Thymus (tissue), 11 donors: ENCODE data around the gene ZFHX3. TPM values are rescaled to one million over a fixed set of nuclear protein-coding genes. Genes with fewer than 3 reads are reported as not detected.

Source experiments
- DNase-seq, 9 donors: peaks; one replicate each; pipeline ENCODE4 v3.0.0-alpha.2; 2013; ENCODE audit warnings: low spot score in 9 of 9, low read depth in 6 of 9, missing footprints in 1 of 9
- H3K27ac ChIP-seq, 2 donors: one replicate each; pipeline ENCODE4 v1.5.1; 2013; ENCODE audit warnings: control low read depth in 1 of 2, low read depth in 1 of 2, low read length in 1 of 2, mild to moderate bottlenecking in 1 of 2, moderate library complexity in 1 of 2
- H3K27me3 ChIP-seq, 2 donors: one replicate each; pipeline ENCODE4 v1.5.1; 2013; ENCODE audit warnings: low read length in 1 of 2; ENCODE audit not compliant: control insufficient read depth in 2 of 2, insufficient read depth in 1 of 2
- H3K36me3 ChIP-seq, 2 donors: one replicate each; pipeline ENCODE4 v1.5.1; 2013; ENCODE audit warnings: low read length in 1 of 2, mild to moderate bottlenecking in 1 of 2, moderate library complexity in 1 of 2; ENCODE audit not compliant: control insufficient read depth in 2 of 2, insufficient read depth in 2 of 2
- H3K4me1 ChIP-seq, 2 donors: one replicate each; pipeline ENCODE4 v1.5.1; 2013; ENCODE audit warnings: low read length in 2 of 2; ENCODE audit not compliant: control insufficient read depth in 2 of 2, insufficient read depth in 2 of 2
- H3K4me3 ChIP-seq, 2 donors: one replicate each; pipeline ENCODE4 v1.5.1; 2013; ENCODE audit warnings: low read length in 2 of 2, control low read depth in 1 of 2, mild to moderate bottlenecking in 1 of 2
- H3K9me3 ChIP-seq, 2 donors: one replicate each; pipeline ENCODE4 v1.5.1; 2013; ENCODE audit warnings: low read length in 1 of 2, mild to moderate bottlenecking in 1 of 2; ENCODE audit not compliant: control insufficient read depth in 2 of 2, insufficient read depth in 1 of 2
- whole genome bisulfite sequencing: extraction: QIAGEN DNeasy Blood & Tissue Kit; methylation state at CpG from one replicate; pipeline ENCODE4 v1.1.7; 2013; 5-methylcytosine and 5-hydroxymethylcytosine counted together
- polyA plus RNA-seq: library from polyadenylated mRNA; stranded (reverse); fragments of 200-250 nt; gene quantifications from one replicate; pipeline ENCODE4 v1.2.3, GENCODE V29; 2013
- total RNA-seq: library from RNA; stranded (reverse); fragments of 120-200 nt; gene quantifications from one replicate; pipeline ENCODE4 v1.2.4, GENCODE V29; 2013
- donor health status: healthy.

Gene ZFHX3
- total and polyA plus RNA-seq, 2 donors: 0.90 to 1.9 TPM

DNA sequence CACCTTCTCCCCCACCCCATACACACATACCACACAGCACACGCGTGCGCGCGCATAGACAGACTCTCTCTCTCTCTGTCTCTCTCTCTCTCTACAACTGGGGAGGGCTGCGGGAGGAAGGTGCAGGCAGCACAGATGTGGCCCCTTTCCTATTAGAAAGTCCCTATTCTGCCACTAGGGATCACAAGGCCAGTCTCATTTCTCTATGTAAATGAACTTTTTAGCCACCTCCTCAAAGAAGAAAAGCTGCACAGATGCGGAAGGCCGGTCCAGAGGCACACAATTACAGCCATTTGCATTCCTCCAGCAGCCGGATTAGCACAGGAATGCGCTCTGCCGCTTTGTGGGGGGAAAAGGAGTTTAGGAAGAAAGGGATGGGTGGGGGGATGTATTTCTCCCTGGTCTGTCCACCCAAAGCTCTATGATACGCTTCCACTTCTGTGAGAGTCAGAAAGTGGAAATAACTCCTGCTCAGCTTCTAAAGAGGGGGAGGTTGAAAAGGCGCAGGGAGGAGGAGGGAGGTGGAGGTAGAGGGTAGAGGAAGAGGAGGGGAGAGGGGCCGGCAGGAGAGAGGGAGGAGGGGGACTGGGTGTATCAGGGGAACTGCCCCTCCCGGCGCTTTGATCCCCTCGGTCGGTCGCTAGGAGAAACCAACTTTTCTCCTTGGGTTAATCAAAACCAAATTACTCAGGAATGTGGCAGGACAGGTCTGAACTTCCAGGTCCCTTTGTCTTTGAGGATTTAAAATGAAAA lies 11.7 kb downstream of the ZFHX3 start:
- H3K36me3 ChIP-seq: no peaks in the 10 kb centered on the region
- peaks cover 0 to 34% of the 10 kb centered on the region in 2 donors for H3K4me1 ChIP-seq
- H3K27ac ChIP-seq: peak overlapping the region in 1 of 2 donors; percentile 31
- 18% methylated on average over 19 of the region's 19 CpGs for WGBS
- peaks cover 0 to 40% of the 10 kb centered on the region in 2 donors for H3K27me3 ChIP-seq
- H3K9me3 ChIP-seq: no peaks in the 10 kb centered on the region
- no peak for DNase-seq
- no peak overlapping the region for H3K4me3 ChIP-seq

DNA sequence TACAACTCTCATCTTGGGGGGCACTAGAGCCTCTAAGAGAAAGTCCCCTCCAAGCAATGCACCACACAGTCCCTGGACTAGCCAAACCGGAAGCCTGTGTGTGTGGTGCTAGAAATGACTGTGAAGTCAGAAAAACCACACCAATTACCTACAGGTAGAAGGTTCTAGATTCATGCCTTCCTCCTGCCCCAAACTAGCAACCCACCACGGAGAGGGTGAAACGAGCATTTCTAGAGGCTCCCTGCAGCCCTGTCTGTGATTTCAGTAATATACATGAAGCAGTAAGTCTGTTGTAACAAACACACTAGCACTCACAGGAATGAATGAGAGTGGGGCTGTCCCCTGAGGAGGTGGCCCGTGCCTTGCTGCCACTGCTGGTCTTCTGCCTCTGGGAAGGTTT lies 13.6 kb downstream of the ZFHX3 start:
- Histone ChIP-seq H3K27ac (no peak overlapping the region), H3K4me1 (peaks cover 0 to 34% of the 10 kb centered on the region in 2 donors), H3K36me3 (no peaks in the 10 kb centered on the region), H3K4me3 (no peak overlapping the region), H3K9me3 (no peaks in the 10 kb centered on the region), H3K27me3 (peaks cover 0 to 40% of the 10 kb centered on the region in 2 donors)
- 53% methylated on average over 4 of the region's 4 CpGs for WGBS
- no peak for DNase-seq

DNA sequence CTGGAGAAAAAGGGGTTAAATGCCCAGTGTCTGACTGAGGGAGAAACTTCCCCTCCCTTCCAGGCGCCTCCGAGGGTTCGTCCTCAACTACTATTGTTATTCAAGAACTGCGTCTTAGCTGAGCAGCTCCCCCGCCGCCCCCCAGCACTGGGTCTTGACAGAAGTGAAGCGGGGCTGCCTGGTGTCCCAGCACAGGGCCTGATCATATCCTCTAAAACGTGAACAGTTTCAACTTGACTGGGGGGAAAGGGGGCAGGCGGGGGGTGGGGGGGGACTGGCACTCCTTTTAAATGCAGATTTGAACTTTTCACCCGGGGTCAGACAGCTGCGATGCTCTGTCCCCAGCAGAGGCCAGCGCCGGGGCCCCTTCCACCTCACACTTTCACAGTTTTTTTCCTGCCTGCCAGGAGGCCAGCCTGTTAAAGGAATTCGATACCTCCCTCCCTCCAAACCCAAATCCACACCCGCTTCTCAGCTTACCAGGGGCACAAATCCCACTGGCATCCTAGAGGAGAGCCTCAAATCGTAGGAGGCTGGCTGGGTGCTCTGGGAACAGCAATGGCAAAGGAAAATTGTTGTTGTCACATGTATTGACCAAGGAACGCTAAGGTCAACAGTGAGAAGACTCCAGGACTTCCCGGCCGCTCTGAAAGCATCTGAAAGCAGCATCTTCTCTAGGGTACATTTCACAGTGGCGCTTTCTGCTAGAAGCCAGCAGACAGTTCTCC lies 14.5 kb downstream of the ZFHX3 start:
- Histone ChIP-seq H3K9me3 (no peaks in the 10 kb centered on the region), H3K27me3 (peaks cover 0 to 40% of the 10 kb centered on the region in 2 donors), H3K4me3 (no peak overlapping the region), H3K27ac (no peak overlapping the region), H3K36me3 (no peaks in the 10 kb centered on the region), H3K4me1 (peaks cover 0 to 36% of the 10 kb centered on the region in 2 donors)
- WGBS: 73% methylated on average over 20 of the region's 20 CpGs
- no peak for DNase-seq

DNA sequence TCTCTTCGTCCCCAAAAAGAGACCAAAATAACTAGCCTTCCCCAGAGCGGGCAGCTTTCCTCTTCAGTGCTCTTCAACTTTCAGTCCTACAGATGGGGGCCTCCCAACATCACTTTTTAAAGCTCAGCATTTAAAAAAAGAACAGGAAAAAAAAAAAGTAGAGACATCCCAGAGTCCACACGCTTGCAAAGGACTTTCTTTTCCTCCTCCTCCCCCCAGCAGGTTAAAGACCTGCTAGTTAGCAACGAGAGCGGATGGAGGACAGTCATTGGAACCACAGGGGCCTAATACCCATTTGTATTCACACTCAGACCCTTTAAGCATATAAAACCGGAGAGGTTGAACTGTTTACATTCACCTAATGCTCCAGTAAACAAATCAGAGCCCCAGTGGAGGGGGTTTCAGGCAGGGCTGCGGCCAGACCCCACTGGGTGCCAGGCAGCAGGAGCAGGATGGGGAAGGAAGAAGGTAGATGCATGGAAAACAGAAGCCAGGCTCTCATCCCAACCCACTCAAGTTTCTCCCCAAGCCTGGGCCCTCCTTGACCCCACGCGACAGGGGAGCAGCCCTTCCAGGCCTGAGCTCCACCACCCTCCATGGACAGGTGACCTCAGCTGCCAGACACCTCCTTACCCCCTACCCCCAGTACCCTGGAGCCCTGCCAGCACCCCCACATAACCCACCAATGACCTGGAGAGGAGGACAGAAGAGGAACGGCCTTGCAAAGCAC lies 15.2 kb downstream of the ZFHX3 start:
- H3K9me3 ChIP-seq: no peaks in the 10 kb centered on the region
- H3K36me3 ChIP-seq: no peaks in the 10 kb centered on the region
- H3K27ac ChIP-seq: no peak overlapping the region
- H3K4me1 ChIP-seq: peaks cover 0 to 36% of the 10 kb centered on the region in 2 donors
- no peak for DNase-seq
- WGBS: 62% methylated on average over 10 of the region's 10 CpGs
- H3K4me3 ChIP-seq: no peak overlapping the region
- H3K27me3 ChIP-seq: peaks cover 0 to 37% of the 10 kb centered on the region in 2 donors

DNA sequence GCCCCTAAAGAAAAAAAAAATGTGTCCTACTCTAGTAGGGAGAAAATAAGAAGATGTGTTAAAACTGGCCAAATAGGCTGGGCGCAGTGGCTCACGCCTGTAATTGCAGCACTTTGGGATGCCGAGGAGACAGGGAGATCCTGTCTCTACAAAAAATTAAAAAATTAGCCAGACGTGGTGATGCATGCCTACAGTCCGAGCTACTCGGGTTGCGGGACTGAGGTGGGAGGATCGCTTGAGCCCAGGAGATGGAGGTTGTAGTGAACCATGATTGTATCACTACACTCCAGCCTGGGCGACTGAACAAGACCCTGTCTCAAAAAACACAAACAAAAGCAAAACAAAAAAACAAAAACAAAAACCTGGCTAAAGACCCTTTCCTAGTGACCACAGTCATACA lies 15.9 kb downstream of the ZFHX3 start:
- WGBS: 95% methylated on average over 9 of the region's 9 CpGs
- Histone ChIP-seq H3K4me3 (no peak overlapping the region), H3K4me1 (peaks cover 0 to 36% of the 10 kb centered on the region in 2 donors), H3K9me3 (no peaks in the 10 kb centered on the region), H3K27me3 (peaks cover 0 to 34% of the 10 kb centered on the region in 2 donors), H3K36me3 (no peaks in the 10 kb centered on the region), H3K27ac (no peak overlapping the region)
- DNase-seq: no peak

DNA sequence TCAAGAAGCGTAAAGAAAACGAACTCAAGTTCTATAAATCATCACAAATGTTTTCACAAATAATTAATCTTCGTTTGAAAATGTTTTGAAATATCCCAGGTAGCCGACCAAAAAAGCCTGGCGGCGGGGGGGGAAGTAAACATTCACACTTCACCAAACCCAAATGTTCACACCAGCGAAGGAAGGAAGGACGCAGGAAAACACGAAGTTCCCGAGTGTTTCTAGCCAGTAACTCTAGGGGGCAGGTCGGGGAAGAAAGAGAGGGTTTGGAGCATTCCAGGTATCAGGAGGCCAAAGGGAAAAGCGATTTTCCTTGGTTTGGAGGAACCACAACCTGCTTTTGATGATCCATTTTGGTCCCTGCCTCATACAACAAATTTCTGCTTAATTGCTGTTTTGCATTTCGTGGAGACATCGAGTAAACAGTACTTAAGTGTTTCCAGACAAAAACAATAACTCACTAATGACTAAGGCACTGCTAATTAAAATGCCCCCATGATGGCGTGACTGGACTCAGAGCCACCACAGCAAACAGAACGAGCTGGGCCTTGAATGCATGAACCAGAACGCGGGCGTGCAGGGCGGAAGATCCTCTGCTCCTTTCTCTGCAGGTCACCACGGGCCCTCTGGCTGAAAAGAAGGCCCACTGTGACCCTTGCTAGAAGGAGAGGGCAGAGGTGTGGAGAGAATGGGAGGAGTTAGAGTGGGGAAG lies 16.6 kb downstream of the ZFHX3 start:
- H3K27ac ChIP-seq: no peak overlapping the region

DNA sequence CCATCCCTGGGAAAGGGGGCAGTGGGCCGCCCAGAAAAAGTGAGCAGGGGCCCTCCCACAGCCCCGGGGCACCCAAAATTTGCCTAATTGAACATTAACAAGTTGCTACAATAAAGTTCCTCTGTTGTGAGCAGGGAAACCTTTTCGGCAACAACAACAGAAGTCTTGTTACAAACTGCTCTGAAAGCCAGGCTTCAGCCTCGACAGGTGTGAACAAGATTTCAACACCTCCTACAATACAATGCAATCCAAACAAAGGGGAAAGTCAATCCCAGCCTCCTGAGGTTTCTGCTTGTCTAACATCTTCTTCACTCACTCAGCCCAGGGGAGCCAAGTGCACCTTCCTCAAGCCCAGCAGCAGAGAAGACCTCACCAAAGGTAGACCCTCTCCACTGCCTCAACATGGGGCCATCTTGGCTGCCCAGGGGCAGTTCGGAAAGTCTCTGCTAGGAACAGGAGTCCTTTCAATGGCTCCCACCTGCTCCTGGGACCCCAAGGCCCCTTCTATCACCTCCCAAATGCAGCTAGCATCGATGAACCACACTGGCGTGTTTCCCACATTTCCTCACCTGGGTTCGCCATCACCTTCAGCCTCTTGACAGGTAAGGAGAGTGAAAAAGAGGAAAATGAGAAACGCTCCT lies 19.1 kb downstream of the ZFHX3 start:
- Histone ChIP-seq H3K27ac (peak overlapping the region in 1 of 2 donors; percentile 54), H3K36me3 (no peaks in the 10 kb centered on the region), H3K4me1 (peaks cover 0 to 20% of the 10 kb centered on the region in 2 donors), H3K4me3 (no peak overlapping the region), H3K27me3 (peaks cover 0 to 13% of the 10 kb centered on the region in 2 donors), H3K9me3 (no peaks in the 10 kb centered on the region)
- DNase-seq: no peak
- WGBS: 84% methylated on average over 9 of the region's 9 CpGs

More for the DNA sequence above, 16.6 kb downstream of the ZFHX3 start:
- no peak for DNase-seq
- 93% methylated on average over 21 of the region's 21 CpGs for WGBS
- Histone ChIP-seq H3K36me3 (no peaks in the 10 kb centered on the region), H3K4me1 (peaks cover 0 to 32% of the 10 kb centered on the region in 2 donors), H3K27me3 (peaks cover 0 to 28% of the 10 kb centered on the region in 2 donors), H3K9me3 (no peaks in the 10 kb centered on the region), H3K4me3 (no peak overlapping the region)

DNA sequence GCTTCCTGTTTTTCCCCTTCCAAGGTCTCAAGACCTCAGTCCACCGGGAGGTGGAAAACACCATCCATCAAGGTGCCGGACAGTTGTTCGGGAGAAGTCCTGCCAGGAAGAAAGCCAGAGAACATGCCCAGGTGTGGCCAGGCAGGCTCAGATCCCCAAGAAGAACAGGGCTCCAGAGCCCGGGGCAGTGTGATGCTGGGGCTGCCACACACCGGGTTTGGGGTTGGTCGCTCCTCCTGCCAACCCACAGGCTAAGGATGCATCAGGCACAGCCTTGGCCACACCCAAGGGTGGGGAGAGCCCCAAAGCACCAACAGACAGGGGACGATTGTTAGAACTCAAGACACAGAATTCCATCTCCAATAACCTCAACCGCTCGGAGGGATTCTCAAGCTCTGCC lies 19.7 kb downstream of the ZFHX3 start:
- Histone ChIP-seq H3K9me3 (no peaks in the 10 kb centered on the region), H3K36me3 (no peaks in the 10 kb centered on the region), H3K27me3 (peaks cover 0 to 11% of the 10 kb centered on the region in 2 donors), H3K4me1 (peaks cover 0 to 16% of the 10 kb centered on the region in 2 donors), H3K27ac (peak overlapping the region in 1 of 2 donors; percentile 54), H3K4me3 (no peak overlapping the region)
- WGBS: 97% methylated on average over 9 of the region's 9 CpGs
- DNase-seq: no peak
